NCI-H2029 (cell line): ENCODE measurements around the gene HOTAIR.
A peak's percentile ranks its signal among the peaks of the same experiment; 100 is the strongest.

Source experiments
- DNase-seq: peaks from one replicate; lab custom pipeline; 2025; lab: John Stamatoyannopoulos, UW

HOTAIR gene

DNA sequence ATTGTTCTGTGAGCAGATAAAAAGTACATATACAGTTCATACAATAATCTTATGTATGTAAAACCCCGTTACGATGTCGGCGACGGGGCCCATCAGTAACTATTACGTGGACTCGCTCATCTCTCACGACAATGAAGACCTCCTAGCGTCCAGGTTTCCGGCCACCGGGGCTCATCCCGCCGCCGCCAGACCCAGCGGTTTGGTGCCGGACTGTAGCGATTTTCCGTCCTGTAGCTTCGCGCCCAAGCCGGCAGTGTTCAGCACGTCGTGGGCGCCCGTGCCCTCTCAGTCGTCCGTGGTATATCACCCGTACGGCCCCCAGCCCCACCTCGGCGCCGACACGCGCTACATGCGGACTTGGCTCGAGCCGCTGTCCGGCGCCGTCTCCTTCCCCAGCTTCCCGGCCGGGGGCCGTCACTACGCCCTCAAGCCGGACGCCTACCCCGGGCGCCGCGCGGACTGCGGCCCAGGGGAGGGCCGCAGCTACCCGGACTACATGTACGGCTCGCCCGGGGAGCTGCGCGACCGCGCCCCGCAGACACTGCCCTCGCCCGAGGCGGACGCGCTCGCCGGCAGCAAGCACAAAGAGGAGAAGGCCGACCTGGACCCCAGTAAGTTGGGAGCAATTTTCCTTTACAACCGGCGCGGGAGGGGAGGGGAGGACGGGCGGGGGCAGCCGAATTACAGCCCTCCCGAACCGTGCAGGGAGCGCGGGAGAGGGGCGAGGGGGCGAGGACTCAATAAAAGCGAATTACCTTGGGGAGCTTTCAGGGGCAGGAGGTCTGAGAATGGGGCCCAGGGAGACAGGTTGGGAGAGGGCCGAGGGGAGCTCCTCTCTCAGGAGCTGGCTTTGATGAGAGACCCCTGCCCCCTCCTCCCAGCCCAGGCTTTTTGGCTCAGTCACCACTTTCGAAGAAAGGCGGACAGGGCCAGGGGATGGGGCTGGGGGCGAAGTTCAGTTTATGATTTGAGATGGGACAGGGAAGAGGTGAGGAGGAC, 25.7 kb upstream of the HOTAIR start, which contains the start of gene HOXC9:
Gene HOXC9 (plus strand): TSS at position 46 of the 999 bp plus-strand sequence. CDS start 28 bp downstream, at position 74.
- no peak for DNase-seq

DNA sequence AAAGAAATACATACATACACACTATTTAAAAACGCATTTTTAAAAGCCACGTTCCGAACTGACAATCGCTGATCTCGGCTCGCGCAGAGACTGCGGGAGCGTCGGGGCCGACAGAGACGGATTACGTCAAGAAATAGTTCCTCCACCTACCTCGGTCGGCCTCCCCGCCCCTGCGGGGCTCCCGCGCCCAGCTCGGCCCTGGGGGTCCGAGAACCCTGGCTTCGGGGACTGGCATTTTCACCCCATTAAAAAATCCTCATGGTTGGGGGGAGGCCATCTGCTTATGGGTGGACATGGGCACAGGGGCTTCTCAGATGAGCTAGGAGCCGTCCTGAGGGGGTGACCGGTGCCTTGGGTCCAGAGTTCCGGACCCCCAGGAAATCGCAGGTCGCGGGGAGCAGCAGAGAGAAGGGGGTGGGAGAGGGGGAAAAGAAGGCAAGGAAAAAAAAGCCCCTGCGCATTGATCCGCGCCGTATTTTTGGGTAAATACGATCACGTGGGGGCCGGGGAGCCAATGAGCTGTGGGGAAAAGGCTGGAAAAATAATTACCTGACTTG, 24.9 kb upstream of the HOTAIR start:
- DNase-seq: peak; percentile 36

DNA sequence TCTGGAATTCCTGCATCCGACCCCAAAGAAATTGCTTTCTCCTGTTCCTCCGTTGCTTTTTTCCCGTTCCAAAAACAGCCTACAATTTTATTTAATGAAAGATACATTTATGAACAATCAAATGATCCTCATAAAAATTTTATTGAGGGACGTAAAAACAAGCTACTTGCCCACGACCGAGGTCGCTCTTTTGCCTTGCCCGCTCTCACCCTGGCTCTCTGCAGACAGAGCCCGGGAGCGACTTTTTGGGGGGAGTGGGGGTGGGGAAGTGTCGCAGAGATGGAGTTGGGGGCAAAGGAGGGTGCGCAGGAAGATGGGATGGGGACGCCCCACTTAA, 24.1 kb upstream of the HOTAIR start:
- no peak for DNase-seq

DNA sequence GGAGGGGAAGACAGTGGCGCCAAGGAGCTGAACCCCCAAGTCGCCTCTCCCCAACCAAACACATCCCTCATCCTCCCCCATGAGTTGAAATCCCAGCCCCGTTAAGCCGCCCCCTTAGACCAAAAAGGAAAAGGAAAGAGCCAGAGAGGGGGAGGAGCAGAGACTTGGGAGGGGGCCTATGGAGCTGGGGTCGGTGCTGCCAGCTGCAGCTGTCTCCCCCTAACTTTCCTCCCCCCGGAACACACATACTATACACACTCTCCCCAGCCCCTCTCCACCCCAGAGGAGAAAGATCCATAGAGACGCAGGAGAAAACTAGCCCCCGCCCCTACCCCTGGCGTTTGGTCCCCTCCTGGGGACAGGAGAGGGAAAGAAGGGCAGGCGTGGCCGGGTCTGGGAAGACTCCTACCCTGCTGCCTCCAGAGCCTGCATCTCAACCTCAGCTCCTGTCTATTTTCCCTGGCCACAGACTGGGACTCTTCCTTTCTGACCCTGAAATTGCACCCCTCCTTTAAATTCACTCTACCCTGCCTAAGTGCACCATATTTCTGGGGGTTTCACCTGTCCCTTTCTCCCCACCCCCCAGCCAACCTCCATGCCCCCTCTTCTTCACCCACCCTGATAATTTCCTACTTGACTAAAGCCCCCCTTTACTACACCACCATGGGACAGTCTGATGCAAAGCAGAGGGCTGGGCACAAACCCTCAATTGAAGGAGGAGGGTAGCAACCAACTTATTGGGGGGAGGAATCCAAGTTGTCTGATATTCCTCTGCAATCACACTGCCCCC, 23.6 kb upstream of the HOTAIR start:
- DNase-seq: no peak

DNA sequence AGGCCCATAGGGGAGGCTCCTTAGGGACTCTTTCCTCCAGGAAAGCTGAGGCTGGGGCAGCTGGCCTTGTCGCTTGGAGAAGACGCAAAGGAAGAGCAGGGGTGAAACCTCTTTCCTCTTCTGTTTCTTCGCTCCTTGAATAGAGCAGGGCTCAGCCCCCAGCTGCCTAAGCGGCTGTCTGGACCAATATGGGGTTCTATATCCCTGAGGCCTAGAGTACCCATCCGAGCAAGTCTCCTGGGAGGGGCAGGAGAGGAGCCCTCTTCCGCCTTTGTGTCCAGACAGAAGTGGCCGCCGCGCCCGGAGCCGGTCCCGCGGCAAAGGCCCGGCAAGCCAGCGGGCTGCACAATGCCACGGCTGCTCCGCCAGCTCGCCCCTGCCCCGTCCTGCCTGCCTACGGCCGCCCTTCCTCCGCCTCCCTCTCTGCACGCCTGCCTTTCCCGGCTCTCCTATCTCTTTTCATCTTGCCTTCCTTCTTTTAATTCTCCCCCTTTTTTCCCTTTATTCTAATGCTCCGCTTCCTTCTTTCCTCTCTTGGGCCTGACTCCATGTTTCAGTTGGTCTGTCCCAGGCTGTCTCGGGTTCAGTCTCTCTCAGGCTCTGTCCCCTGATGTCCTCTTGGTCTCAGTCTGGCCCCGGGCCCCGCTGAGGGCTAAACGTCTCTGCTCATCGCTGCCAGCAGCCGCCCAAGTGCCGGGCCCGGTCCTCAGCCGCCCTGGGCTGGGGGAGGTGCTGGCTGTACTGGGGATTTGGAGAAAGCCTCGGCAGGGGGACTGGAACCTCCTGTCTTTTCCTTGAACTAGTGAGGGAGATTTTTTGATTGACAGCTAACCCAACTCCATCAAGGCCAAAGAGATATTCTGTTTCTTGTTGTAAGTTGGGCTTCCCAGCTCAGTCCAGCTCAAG, 22.7 kb upstream of the HOTAIR start:
- no peak for DNase-seq

DNA sequence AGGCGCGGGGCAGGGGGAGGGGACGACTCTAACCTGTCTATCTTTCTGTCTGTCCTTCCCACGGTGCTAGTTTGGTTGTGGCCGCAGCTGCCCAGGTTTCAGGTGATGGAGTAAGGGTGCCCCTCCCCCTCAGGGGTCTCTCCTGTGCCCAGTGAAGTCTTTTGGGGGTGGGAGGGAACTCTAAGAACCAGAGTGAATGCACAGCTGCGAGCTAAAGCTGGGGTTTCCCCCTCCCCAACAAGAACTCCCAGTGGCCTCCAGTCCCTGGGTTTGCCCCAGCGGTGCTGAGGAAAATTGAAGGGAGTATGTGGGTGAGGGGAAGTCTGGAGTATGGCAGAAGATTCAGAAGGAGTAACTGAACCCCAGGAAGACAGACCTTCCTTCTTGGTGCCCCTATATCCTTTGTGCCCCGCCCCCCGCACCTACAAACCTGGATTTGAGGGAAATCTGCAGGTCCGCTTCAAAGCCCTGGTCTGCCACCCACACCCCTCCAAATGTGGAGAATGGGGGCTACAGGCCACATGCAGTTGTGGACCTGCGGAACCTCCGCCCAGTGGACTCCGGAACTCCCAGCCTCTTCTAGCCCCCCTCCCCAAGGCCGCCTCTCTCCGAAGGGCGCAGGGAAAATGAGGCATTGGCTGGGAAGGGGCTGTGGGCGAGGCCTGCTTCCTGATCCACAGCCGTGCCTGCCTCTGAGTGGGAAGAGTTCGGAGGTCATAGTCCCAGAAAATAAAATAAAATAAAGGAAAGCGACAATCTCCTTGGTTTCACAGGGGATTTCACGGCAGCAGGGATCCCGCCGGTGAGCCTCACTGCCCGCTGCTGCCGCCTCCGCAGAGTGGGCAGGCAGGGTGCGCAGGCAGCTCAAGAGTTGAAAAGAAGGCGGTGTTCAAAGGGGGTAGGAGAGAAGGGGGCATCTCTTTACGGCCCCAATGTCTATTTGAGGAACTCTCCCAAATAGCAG, 21.8 kb upstream of the HOTAIR start:
- DNase-seq: no peak

DNA sequence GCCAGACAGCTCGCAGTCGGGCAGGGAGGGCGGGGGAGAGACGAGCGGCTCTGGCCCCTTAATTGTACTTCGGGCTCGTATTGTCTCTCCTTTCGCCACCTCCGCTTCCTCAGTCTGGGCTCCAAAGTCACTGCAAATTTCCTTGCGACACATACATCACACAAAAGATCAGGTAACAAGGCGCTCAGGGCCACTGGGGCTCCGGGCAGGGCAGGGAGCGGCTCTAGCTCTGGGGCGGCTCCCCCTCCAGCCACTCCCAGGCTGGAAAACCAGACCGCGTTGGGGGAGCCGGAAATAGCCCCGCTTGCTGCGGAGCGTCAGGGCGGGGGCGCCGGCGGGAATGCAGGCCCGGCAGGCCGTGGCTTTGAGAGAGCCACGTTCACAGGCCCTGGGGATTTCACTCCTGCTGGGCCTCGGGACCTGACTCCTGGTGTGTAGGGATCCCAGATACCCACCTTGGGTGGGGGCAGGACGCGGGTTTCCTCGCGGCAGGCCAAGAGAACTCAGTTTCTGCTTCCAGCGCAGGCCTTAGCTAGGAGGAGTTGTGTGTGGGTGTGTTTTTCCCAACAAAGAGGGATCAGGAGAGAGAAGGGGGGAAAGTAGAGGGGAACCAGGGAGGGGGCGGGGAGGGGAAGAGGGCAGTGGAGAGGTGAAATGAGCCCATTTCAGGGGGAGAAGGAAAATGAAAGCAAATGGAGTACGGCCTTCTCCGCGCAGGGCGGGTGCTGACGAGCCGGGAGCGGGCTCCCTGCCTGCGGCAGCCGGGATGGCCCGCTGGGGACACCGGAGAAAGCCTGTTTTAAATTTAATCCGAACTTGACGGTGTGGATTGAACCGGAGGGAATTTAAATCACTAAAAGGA, 20.9 kb upstream of the HOTAIR start:
- DNase-seq: peak; percentile 30

DNA sequence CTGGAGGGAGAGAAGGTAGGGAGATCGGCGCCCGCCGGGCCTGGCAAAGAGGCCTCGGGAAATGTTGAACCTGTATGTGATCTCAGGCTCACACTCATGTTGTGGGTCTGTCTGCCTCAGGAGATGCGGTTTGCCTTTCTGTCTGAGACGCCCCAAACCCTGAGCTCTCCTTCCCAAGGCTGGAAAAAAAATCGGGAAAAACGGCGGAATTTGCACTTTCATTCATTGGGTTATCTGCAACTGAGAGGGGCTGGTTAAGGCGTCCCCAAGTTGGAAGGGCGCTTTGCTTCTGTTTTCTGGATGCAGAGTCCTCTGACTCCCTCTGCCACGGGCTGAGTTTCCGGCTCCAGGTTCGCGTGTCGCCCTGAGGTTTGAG, 20.2 kb upstream of the HOTAIR start:
- no peak for DNase-seq

DNA sequence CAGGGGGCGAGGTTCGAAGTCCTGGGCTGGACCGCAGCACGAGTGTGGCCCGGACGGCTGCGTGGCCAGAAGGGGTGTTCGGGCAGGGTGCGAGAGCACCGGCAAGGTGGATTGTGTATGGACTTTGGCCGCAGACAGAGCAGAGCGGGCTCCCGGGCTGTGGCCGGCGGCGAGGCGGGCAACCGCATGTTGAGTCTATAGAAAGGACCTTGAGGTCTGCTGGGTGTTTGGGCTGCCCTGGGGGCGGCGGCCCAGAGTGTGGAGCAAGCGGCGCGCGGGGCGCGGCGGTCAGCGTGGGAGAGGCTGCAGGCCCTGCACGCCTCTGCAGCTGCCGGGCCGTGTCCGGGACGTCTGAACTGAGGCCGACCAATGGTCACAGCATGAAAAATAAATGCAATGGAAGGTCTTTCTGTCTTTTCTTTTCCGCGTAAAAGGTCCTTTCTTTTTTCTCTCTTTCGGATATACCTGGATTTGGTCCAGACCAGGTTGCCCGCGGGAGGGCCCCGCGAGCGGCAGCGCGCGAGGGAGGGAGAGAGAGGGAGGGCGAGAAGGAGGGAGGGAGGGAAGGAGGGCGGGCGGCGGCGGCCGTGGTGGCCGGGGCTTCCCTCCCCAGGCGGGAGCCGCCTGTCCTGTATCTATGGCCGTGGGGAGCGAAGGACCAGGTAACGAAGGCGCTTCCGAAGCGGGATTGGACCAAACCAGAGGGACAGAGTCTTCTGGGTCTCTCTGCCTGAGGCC, 19.7 kb upstream of the HOTAIR start:
- no peak for DNase-seq

DNA sequence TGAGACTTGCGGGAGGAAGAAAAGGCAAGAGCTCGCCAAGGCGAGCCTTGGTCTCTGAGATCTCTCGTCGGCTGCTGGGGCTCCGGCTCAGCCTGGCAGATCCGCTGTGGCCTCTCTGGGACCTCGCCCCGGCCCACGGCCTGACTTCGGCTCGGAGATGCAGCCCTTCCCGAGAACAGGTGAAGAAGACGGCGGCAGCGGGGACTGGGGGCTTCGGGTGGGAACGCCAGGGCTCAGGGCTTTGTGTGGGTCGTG, 19.2 kb upstream of the HOTAIR start:
- no peak for DNase-seq

DNA sequence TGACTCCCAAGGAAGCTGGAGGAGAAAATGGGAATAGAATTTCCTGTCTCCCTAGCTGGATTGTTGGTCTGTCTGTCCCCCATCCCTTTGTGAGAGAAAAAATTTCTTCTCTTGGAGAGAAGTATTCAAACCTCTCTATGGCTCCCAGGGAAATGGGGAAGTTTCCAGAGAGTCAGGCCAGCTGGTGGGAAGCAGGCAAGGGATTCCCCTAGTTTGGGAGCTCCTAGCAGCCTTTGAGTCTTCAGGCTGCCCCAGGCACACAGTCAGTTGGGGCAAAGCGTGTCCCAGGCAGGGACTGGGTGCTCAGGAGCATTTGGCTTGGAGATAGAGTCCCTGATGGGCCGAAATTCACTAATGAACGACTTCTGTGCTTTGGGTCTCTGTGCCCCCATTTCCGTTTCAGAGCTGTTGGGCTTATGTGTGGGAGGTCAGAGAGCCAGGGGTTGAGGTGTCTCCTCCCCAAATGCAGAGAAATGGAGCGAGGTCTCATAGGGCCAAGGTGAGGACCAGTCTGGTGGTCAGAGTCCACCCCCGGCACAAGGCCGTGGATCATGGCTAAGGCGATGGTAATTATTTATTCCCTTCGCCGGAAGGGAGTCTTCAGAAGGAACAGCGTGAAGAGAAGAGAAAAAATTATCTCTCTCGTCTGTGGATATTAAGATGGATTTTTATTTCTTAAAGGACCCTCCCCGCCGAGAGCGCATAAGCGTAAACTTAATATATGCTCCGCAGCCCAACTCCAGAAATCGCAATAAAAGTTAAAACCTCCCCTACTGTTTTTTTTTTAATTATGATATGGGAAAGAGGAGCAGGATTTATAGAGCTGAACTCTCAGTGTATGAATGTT, 18.6 kb upstream of the HOTAIR start:
- DNase-seq: no peak

DNA sequence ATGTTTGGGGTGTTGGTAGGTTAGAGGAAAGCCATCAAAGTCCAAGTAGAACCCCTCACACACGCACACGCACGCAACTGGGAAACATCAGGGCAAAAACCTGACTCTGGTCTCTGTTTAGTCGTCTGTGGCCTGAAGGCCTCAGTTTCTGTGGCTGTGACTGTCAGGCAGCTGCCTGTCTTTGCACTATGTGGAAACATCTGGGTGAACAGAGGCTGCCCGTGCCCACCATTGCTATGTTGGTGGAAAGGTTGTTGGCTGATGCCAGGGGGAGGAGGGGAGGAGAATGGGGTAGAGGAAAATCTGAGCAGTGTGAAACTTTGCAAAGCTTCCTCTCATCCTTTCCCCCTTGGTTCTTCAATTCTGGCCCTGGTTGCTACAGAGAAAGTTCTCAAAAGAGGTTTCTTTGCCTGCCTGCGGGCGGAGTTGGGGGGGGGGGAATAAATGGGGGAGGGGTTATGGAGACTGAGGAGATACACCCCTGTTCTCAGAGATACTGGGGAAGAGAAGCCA, 17.7 kb upstream of the HOTAIR start:
- no peak for DNase-seq

DNA sequence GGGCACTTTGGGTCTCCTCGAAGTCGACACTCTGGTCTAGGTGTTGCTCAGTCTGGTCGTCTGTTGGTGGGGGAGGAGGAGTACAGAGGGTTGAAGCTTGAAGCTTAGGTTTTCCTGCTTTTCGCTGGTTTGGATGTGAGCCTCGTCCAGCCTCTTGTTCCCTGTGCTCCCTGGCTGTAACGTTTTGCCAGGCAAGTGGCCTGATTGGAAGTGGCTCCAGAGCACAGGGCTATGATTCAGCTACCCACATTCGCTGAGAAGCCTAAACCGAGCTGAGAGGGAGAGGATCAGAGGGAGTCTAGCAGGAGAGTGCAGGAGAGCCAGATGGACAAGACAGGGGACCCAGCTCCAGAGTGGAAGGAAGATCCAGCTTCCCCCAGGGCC, 16.3 kb upstream of the HOTAIR start:
- no peak for DNase-seq

DNA sequence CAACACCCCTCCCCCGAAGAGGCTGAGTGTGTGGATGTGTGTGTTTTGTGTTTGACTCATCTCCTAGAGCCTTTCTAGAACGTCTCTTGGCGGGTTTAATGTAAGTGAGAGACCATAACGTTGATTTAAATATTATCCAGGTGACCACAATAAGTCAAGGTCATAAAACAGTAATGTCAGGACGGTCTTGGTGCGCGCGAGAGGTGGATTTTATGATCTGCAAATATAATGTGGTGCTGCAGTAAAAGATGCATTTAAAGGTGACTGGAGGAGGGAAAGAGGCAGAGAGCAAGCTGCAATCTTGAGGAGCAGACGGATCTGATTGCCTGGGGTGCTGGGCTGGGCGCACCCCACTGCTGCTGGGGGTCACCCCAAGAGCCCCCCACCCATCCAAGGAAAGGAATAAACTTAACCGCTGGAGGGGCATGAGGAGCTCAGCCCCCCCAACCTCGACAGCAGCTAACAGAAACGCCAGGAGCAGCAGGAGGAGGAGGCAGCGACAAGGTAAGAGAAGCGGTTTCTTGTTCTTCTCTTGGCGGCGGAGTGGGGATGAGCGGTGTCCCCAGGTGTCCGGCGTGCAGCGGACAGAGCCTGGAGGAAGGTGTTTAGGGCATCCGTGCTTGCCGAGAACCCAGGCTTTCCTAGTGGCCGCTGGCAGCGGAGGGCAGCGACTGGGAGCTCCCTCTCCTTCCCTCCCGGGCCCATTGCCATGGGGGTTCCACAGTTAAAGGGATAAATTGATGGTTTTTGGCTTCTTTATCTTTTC, 15.7 kb upstream of the HOTAIR start:
- no peak for DNase-seq

DNA sequence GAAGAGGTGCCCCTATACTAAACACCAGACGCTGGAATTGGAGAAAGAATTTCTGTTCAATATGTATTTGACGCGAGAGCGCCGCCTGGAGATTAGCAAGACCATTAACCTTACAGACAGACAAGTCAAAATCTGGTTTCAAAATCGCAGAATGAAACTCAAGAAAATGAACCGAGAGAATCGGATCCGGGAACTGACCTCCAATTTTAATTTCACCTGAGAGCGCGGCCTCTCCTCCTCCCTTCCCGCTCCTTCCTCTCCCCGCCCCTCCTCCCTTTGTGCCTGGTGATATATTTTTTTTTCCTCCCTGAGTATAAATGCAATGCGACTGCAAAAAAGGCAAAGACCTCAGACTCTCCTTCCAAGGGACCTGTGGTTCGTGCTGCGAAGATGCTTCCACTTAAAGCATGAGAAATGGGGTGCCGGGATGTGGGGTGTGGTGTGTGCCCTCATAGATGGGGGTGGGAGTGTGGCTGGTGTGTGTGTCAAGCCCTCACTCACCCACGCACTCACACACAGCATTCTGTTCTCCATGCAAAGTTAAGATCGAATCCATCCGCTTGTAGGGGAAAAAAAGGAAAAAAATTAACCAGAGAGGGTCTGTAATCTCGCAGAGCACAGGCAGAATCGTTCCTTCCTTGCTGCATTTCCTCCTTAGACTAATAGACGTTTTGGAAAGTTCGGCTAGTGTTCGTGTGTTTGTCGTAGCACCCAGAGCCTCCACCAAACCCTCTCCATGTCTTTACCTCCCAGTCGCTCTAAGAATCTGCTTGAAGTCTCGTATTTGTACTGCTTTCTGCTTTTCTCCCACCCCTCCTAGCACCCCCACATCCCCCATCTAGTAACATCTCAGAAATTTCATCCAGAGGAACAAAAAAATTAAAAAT, 14.7 kb upstream of the HOTAIR start:
- no peak for DNase-seq

DNA sequence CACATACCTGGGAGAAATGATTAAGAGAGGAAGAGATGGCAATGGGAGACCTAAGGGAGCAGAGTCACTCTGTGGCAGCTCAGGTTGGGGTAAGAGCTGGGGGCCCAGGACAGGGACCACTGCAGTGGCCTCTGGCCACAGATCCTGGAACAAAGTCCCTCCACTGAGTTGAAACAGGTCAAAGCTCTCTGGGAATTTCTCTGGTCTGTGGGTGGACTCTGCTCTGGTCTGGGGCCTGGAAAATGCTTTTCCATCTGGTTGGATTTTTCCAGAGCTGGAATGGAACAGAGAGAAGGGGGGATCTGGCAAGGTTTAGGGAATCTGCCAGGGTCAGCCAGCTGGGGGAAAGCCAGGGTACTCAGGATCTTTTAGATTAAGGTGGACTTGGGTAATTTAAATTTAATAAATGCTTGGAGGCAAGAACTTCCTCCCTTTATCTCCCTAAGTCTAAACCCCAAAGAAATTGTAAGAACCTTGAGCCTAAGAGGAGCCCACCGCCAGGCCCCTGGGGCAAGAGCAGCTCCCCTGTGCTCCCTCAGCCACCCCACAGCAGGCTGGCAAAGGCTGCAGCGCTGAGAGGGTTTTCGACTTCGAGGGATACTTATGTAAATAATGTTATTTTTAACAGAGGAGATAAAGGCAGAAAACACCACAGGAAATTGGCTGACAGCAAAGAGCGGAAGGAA, 13.9 kb upstream of the HOTAIR start:
- no peak for DNase-seq
